HG03432 (cell line): ENCODE measurements around the gene RHBDD2.

Source experiments
- ATAC-seq: cut with Tn5 transposase; IDR thresholded peaks from one replicate; pipeline ENCODE4 v1.9.1; 2021; ENCODE audit warnings: mild to moderate bottlenecking, moderate library complexity; ENCODE audit not compliant: unreplicated experiment

Gene RHBDD2

DNA sequence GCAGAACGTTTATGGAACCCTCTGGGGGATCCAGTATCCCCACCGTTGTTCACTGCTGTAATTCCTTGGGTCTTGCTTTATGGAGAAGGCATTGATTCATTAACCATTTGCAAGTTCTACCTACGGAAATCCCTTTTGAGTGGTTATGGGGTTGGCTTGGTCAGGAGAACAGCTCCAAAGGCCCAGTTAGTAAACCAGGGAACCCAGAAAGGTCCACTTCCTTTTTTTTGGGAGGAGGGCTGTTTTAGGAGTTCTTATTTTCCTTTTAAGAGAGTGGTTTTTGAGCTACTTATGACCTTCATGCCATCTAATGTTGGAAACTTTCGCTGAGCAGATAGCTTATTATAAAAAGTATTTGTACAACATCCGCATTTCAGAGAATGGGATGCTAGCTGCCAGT, 37.4 kb downstream of the RHBDD2 start:
- no peak for ATAC-seq

DNA sequence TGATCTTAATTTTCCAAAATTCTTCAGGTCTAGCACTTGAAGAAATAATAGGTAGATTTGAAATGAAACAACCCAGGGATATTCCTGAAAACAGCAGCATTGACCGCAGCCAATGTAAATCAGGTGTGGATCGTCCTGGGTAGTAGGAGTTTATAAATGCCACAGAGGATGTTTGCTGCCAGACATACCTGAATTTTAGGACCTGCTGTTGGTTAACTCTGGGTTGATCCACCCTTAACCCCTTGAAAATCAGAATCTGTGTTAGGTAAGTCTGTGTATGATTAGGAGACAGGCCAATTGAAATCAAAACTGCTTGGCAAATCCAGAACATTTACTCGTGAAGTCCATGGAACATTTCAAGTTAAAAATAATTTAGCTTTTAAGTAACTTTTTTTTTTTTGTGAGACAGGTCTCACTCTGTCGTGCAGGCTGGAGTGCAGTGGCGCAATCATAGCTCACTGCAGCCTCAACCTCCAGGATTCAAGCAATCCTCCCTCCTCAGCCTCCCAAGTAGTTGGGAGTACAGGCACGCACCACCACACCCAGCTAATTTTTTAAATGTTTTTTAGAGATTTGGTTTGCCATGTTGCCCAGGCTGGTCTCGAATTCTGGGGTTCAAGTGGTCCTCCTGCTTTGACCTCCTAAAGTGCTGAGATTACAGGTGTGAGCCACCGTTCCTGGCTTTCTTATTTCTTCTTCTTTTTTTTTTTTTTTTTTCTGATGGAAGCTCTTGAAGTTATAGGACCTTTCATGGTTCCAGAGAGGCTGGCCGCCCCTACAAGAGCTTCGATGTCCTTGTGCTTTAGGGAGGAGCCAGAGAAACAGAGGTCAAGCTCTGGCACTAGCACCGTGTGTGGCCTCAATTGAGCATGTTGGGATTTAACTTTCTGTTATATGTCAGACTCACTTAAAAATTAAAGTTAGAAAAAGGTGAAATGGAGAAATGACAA, 38.1 kb downstream of the RHBDD2 start:
- ATAC-seq: no peak

DNA sequence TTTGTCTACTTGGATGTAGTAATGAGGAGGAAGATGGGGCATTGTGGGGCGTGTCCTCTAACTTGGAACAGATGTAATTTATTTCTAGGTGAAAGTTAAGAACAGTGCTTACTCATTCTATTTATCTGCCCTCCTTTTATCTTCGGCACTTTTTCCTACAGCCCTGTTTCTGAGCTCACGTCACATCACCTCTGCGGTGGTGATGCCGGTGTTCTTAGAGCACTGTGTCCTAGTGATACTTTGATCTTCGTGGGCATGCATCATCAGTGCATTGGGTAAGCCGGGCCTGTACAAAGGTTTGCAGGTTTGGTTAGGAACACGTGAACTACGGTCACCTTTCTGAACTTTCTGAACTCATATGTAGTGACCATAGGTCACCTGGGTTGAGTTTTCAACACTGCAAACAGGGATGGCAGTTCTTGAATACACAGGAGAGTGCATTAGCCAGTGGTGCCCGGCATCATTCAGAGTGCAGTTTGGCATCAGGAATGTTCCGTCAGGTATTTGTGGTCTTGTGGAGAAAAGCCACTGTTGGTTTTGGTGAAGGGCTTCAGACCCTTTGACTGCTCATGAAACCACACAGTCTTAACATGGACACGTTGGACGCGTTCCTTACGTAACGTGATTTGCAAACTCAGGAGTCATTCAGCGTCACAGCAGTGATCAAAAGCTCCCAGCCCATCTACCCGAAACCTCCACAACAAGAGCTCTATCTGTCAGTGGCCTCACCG, 41.8 kb downstream of the RHBDD2 start:
- no peak for ATAC-seq

DNA sequence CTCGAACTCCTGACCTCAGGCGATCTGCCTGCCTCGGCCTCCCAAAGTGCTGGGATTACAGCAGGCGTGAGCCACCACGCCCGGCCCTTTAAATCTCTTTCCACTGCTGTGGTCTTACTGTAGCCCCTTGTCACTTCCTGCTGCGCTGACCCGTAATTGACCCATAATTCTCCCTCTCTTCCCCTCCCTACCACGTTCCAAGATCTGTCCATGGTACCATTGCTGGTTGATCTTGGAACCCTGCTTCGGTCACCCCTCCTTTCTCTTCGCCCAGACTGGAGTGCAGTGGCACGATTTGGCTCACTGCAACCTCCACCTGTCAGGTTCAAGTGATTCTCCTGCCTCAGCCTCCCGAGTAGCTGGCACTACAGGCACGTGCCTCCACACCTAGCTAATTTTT, 42.6 kb downstream of the RHBDD2 start:
- ATAC-seq: no peak

DNA sequence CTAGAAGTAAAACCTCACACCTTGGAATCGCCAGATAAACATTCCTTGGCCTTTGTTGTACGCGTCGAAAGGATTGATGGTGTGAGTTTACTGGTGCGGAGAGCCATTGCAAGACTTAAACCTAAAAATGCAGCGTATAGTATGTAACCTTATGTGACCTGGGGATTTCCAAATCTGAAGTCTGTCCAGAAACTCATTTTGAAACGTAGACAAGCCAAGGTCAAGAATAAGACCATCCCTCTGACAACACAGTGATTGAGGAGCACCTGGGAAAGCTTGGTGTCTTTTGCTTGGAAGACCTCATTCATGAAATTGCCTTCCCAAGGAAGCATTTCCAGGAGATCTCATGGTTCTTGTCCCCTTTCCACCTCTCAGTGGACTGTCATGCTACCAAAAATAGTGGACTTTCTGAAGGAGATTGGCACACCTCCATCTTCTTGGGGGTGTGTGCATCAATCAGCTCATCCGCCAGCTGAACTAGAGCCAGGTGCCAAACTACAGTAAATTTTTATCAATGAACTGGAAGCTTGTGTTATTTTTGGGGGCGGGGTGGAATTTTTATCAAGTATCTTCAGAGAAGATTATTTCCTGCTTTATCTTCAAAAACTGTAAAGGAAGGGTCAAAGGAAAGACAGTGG, 44.3 kb downstream of the RHBDD2 start:
- no peak for ATAC-seq

DNA sequence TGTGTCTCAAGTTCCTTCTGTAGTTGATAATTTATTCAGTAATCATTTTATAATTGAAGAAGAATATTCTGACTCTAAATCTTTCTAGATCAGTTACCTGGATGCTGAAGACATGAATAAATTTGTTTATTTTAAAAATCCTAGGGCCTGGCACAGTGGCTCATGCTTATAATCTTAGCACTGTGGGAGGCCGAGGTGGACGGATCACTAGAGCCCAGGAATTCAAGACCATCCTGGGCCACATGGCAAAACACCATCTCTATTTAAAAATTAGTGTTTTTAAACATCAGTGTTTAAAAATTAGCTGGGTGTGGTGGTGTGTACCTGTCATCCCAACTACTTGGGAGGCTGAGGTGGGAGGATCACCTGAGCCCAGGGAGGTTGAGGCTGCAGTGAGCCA, 45.4 kb downstream of the RHBDD2 start:
- ATAC-seq: no peak

DNA sequence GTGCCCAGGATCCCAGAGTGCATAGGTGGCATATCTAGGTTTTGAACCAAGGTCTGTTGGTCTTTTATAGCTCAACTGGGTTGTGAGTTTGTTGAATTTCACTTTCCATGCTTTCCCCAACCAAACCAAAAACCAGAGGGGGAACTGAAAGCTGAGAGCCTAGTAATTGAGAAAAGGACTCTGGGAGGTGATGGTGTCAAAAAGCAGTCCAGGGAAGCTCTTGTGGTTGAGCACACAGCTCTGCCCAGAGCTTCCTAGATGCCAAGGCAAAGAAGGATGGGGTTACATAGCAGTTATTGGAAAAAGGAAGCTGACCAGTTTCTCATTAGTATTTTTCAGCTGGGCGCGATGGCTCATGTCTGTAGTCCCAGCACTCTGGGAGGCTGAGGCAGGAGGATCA, 46.1 kb downstream of the RHBDD2 start:
- ATAC-seq: no peak

DNA sequence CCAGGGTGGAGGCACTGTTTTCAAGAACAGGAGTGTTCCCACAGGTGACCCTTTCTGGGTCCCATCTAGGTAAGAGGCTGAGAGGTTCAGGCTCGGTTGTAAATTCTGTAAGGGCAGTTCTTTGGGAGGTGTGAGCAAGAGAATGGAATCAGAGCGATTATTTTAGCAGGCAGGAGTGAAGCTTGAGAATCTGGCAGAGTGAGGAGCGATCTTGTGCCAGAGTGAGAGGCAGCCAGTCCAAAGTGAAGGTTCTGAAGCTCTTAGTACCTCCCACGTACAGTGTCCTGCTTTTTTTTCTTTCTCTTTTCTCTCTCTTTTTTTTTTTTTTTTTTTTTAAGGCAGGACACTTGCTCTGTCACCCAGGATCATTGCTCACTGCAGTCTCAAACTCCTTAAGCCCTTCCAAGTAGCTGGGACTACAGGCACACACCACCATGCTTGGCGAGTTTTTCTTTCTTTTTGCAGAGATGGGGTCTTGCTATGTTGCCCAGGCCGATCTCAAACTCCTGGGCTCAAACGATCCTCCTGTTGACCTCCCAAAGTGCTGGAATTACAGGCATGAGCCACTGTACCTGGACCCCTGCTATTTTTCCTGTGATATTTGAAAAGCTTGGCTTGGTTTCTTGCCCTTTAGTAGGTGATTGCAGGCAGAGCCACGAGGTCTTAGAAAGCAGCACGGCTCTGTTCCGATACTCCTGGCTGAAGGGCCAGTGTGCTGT, 47.0 kb downstream of the RHBDD2 start:
- ATAC-seq: no peak

DNA sequence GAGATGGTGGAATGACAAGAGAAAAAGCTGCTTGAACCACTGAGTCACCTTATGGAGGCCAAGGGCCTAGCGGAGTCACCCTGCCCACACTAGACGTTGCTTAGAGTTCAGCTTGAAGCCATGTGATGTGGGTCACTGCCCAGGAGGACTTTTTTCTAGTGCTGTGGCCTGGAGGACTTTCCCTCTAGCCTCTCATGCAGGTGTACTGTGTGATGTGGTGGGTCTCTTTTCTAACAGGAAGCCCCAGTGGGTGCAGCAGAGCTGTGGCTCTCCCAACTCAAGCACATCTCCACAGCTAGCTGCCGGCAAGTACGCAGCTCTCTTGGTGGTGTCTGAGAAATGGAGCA, 49.7 kb downstream of the RHBDD2 start:
- peak; percentile 76 for ATAC-seq

DNA sequence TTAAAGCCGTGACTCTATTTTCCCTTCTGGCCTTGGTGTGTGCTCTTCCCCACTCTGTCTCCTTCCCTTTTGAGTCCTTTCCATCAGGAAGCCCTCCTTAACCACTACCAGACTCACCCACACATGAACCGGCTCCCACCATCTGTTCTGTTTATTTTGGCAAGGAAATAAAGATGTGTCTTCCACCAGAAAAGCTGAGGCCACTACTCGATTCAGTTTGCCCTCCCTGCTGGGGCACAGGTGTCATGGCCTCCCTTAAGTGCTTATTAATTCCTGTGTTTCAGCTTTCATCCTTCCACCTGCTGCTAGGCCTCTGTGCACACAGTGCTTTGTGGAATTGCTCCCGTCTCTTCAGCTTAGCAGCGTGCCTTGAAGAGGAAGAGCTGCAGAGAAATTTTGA, 52.8 kb downstream of the RHBDD2 start:
- ATAC-seq: no peak

DNA sequence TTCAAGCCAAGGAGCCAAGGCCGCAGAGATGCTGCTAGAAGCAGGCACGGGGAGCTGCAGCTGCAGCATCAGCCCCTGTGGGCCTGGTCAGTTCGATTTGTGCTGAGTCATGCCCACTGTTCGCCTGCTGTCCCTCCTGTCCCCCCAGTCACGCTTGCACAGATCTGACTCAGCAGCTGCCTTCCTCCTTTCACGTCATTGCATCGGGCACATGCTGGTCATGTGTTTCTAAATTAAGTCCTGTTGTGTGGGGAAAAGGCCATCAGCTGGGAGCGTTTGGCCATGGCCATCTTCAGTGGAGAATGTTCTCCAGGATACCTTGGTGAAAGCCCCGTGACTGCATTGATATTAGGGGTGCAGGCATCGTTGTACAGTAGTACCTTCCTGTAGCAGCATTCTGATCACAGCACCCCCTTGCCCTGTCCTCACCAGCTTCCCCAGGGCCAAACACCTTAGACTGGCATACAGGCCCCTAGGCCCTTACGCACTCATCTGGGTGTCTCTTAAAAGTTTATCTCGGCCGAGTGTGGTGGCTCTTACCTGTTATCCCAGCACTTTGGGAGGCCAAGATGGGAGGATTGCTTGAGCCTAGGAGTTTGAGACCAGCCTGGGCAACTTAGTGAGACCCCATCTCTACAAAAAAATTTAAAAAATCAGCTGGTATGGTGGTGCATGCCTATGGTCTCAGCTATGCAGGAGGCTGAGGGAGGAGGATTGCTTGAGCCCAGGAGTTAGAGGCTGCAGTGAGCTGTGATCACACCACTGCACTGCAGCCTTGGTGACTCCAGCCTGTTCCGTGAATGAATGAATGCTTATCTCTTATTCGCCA, 59.3 kb downstream of the RHBDD2 start:
- no peak for ATAC-seq
